Tongue (tissue), 2 donors: ENCODE data around the gene IRX1. TPM values are rescaled to one million over a fixed set of nuclear protein-coding genes. Genes with fewer than 3 reads are reported as not detected.
A peak's percentile ranks its signal among the peaks of the same experiment; 100 is the strongest.

ENCODE experiments used
- DNase-seq: peaks from one replicate; pipeline ENCODE4 v3.0.0-alpha.2; 2015
- total RNA-seq: library from RNA; depleted of rRNA; stranded (reverse); fragments of >200 nt; gene quantifications from one replicate; pipeline ENCODE4 v1.2.3, GENCODE V29; 2014

Gene IRX1
- total RNA-seq, result 1.6 TPM

GRCh38 chr5:3595006-3595961, at the start of gene IRX1:
Gene IRX1 (plus strand): TSS chr5:3595832. CDS start chr5:3596106, 274 bp downstream.
- peak; percentile 28 for DNase-seq

DNA sequence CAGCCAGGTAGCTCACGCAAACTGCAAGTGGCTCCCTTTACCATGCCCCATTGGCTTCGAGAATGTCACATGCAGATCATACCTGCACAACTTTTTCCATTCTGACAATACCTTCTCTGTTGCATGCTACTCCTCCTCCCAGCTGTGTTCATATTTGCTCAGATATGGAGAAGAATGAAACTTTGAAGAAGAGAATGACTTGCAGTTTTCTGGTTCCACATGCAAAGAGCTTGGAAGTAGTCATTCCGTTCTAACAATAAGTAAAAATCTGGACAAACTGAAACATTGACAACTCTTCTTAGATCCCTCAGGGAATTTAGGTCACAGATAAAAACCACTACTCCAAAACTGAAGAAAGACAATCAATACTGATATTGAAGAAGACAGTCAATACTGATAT, 49.6 kb upstream of the IRX1 start:
- DNase-seq, result no peak

GRCh38 chr5:3564116-3564515, 31.5 kb upstream of the IRX1 start:
- no peak for DNase-seq

GRCh38 chr5:3564827-3565518, 30.7 kb upstream of the IRX1 start:
- DNase-seq, result no peak

GRCh38 chr5:3584724-3585531, 10.7 kb upstream of the IRX1 start:
- peak; percentile 43 for DNase-seq

GRCh38 chr5:3590161-3590966, 5.3 kb upstream of the IRX1 start:
- no peak for DNase-seq

GRCh38 chr5:3590967-3591900, 4.4 kb upstream of the IRX1 start:
- no peak for DNase-seq

DNA sequence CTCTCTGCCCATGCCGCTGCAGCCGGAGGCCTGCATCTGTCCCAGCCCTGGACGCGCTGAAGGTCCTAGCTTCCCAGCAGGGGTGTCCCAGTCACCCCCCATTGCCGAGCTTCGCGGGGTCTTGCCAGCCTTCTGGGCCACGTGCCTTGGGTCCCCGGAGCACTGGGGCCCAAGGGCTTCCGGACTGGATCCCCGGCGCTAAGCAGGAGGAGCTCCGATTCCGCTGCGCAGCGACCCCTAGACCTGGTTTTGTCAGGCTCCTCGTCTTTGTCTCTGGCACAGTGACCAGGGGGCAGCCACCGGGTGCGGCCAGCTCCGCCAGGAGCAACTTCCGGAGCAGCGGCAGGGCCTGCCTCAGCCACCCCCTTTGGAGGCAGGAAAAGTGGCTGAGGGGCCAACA, 3.3 kb upstream of the IRX1 start:
- no peak for DNase-seq

GRCh38 chr5:3593771-3594509, 1.7 kb upstream of the IRX1 start:
- no peak for DNase-seq

- DNase-seq, result peak; percentile 37
These were observed 1.1 kb upstream of the IRX1 start for GRCh38 chr5:3594510-3595005.

- DNase-seq, result no peak
These were observed 711 bp downstream of the IRX1 start for GRCh38 chr5:3596261-3596825.

DNA sequence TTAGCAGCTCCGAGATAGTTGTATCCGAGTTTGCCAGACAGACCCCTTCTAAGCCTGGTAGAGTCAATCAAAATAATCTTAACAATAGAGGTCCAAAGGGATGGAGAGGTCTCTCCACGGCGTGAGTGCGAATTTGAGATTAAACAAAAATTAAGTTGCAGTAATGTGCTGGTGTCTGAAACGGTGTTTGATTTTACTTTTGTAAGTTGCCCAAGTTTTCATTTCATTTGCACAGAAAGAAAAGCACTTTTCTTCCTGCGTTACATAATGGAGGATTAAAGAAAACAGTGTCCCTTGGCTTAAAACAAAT, 1.2 kb downstream of the IRX1 start:
- DNase-seq, result peak; percentile 8

DNA sequence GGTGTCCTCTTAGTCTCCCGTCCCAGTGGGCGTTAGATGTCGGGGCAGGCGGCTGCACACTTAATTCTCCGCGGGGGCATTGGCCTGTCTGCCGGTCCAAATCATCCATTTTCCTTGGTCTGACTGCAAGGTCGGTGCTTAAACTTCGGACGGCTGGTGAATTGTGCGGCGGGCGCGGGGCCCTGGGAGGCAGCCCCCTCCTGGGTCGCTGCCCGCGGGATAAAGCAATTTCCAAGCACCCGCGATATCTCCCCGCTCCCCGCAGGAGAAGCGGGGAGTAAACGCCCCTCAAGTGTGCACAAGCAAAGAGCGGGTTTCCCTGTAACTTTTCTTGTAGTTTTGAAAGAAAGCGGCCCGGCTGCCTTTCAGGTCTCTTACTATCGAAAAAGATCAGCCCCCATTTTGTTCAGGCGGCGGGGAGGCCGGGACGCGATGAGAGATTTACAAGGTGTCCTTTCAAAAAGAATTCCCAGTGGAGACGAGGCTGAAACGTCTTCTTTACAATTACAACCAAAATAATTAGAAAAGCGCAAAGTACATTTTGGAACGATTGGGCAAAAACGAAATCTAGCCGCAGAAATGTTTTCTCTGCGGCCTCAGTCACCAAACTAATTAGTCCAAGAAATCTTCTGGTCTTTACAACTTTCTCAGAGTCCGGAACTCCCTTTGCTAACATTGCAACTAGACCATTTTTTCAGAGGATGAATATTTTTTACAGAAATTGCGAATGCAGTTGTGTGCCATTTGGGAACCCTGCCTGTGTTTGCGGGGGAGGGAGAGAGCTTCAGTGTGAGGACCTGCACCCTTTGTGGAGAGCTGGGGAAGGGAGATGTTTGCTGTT, 1.8 kb downstream of the IRX1 start:
- peak; percentile 19 for DNase-seq

DNA sequence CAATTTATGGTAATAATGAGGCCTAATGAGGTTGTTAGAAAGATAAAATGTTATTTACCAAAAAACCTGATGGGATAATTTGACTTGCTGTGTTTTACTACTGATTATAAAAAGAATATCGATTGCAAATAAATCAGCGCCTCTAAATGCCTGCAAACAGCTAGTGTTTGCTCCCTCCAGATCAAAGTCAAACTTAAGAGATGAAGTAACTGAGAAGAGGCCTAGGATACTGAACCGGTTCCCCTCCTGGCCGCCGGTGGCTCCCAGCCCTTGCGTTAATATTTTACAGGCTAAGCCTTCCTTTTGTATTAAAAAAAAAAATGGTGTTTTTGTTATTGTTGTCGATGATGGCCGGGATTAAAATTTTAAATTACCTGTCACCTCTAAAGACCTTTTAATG, 2.6 kb downstream of the IRX1 start:
- no peak for DNase-seq

DNA sequence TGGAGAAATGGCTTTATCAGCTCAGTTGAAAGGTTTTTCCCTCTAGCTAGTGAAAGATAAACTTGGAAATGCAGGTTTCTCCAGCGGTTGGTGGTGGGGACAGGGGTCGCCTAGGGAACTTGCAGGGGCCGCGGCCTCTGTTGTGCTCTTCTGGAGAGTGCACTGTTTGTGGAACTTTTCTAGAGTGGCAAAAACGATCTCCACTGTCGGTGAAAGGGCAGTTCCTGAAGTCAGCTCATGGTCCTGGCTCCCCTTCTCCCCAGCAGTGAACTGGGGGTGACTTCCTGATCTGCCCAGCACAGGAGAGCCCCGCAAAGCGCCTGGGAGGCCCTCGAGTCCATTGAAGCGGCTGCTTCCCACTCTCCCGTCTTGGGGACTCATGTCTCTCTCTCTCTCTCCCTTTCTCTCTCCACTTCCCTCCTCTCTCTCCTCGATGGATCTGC, 3.2 kb downstream of the IRX1 start:
- DNase-seq, result no peak

GRCh38 chr5:3599226-3600105, 3.8 kb downstream of the IRX1 start:
- no peak for DNase-seq
